NCI-H345 treated with DMSO at 0.1 percent for 48 hours (cell line): ENCODE data around the gene LGALS9.

Experiments used
- DNase-seq: peaks from one replicate; lab custom pipeline; 2025; ENCODE audit not compliant: unreplicated experiment; lab: John Stamatoyannopoulos, UW

LGALS9 gene

DNA sequence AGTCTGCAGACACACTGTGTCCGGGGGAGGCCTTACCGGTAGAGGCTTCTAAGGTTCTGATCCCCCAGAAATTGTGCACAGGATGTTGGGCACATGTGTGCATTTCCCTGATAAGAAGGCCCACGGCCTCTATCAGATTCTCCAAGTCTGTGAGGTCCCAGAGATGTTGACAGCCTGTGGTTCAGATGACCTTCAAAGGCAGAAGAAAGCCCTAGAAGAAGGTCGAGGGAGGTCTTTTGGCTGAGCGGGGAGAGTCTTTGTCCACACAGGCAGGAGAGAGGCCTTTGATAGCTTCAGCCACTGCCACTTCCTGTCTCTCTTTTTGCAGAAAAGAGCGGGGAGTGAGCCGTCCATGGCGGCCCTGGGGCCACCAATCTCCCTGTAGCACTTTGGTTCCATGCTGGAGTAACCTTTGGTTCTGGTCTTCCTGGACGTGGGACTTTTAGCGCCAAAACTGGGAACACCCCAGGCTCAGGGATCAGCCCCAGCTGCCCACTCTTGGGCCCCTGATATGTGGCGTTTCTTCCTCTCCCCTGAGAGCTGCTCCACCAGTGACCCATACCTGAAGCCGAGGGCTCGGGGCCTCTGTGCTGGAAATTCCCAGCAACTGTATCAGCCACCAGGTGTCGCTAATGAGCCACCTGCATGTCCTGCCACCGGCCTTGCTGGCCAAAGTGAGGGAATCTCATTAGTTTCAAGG lies 28.1 kb upstream of the LGALS9 start:
- DNase-seq, result peak; percentile 27

DNA sequence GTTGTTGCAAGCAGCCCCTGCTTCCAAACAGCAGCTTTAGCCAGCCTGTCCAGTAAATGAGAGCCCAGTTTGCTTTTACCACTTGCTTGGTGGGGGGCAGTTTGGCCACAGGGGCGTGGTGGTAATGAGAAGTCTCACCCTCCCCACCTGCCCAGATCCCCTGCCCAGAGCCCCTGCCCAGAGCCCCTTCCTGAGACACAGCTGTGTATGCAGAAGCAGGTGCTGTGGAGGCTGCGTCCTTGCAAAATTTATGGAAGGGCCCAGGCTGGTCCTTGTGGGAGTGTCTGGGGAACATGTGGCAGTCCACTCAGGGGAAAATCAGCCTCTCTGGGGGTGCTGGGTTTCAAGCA lies 27.6 kb upstream of the LGALS9 start:
- no peak for DNase-seq

DNA sequence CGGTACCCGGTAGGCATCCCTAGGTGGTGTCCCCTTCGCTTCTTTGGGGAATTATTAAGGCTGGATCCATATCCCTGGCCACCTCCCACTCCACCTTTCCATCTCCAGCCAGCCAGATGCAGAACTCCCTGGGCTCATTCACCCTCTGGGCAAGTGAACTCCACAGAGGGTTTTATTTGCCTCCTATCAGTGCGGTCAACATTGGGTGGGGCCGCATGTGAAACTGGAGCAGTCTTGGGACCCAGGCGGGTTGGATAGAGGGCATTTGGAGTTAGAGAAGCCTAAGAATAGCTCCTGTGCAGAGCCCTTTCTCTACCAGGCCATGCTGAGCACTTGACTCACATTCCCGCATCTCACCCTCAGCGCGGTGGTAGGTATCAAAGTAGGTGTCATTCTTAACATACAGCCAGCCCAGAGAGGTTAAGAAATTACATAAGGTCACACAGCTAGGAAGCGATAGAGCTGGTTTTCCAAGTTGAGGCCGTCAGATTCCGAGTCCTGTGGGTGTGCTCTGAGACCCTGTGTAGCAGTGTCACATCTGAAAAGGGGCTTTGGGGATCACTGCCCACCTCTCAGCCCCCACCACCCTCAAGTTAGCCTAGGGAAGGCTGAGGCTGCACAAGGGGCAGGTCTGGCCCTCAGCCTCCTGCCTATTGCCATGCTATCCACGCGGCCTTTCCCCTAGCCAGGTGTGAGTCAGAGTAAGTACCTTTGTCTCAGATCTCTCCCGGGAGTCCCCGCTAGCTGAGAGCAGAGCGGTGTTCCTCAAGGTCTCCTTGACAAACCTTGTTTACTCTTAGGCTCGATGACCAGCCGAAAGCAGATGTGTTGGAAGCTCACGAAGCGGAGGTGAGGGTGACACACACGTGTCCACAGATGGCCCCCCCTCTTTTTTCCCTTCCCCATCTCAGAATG lies 26.9 kb upstream of the LGALS9 start:
- no peak for DNase-seq

DNA sequence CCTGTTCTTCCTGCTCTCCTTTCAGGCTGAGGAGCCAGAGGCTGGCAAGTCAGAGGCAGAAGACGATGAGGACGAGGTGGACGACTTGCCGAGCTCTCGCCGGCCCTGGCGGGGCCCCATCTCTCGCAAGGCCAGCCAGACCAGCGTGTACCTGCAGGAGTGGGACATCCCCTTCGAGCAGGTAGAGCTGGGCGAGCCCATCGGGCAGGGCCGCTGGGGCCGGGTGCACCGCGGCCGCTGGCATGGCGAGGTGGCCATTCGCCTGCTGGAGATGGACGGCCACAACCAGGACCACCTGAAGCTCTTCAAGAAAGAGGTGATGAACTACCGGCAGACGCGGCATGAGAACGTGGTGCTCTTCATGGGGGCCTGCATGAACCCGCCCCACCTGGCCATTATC lies 25.6 kb upstream of the LGALS9 start:
- DNase-seq, result no peak

DNA sequence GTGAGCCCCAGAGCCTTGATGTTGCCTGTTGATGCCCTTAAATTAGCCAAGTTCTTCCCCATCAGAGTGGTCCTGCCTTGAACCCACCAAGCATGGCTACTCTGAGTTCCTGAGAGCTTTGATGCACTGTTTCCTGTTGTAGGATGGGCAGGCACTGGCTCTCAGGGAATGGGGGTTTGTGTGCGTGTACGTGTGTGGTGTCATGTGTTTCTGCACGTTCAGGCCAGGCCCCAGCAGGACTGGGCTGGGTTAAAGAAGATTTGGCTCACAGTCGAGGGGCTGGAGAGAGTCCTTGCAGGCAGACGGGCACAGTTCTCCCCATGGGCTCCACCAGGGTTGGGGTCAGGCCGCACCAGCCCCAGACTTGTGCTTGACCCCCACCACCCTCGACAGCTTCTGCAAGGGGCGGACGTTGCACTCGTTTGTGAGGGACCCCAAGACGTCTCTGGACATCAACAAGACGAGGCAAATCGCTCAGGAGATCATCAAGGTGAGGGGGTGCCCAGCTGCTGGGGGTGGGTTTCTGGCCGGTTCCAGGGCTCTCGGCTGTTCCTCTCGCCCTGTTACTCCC lies 23.4 kb upstream of the LGALS9 start:
- no peak for DNase-seq

DNA sequence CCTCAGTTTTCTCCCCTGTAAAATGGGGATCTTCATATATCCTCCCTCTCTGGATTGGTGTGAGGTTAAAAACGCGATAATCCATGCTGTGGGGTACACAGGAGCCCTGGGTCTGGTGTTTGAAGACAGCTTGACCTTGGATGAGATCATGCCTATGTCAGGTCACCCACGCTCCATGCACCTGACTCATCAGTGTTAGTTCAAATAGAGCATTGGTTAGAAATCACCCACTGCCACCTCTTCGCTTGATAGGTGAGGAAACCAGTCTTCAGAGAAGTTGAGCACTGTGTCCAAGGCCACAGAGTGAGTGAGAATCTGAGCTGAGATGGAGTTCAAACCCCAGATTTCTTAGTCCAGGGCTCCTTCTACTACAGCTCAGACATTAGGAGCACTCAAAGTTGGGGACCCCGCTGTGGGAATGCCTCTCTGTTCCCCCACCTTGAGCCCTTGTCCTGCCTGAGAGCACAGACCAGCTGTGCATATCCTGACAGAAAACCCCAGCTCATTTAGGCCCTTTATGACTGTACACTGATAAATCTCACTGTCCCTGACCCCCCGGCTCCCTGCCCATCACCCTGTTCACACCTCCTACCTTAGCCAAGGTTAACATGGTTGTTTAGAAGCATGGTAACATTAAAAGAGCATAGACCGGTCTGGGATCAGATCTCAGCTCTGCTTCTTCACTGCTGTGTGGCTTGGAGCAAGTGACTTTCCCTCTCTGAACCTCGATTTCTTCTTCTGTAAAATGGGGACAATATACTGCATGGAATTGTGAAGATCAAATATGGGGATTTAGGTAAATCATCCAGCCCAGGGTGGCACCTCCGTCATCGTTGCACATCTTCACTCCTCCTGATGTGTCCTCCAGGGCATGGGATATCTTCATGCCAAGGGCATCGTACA lies 22.4 kb upstream of the LGALS9 start:
- no peak for DNase-seq

DNA sequence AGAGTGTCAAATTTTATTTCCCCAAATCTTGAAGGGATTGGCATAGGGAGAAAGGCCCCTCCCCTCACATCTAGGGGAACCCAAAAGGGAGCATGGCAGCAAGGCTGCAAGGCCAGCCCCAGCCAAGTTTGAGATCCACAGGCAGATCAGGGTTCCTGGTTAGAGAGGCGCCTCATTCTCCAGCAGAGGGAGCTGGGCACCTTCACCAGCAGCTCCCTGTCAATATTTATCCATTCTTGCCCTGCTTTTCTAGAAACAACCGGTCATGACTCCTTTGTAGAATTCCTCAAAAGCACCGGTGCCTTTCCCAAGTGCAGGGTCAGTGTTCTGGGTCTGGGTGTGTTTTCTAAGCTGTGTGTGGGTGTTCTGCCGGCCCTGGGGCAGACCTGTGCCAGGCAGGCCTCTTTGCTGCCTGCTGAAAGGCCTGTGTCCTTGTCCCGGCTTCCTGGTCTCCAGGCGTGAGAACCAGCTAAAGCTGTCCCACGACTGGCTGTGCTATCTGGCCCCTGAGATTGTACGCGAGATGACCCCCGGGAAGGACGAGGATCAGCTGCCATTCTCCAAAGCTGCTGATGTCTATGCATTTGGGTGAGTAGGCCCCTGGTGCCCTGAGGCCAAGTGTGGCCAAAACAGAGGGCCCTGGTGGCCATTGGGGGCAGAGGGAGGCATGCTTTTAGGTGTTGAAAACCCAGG lies 21.2 kb upstream of the LGALS9 start:
- DNase-seq, result no peak

DNA sequence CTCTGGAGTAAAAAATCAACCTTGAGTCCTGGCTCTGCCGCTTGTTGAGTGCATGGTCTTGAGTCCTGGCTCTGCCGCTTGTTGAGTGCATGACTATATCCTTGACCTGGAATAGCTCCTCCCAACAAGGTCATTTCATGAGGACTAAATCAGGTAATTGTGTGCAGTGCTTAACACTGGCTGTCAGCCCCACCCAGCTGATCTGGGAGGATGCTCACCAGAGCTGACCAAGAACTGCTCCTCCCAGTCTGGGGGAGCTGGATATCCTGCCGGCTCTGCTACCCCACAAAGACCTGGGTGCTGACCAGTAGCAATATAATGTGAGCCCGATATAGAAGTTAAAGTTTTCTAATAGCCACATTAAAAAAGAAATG lies 20.7 kb upstream of the LGALS9 start:
- no peak for DNase-seq

DNA sequence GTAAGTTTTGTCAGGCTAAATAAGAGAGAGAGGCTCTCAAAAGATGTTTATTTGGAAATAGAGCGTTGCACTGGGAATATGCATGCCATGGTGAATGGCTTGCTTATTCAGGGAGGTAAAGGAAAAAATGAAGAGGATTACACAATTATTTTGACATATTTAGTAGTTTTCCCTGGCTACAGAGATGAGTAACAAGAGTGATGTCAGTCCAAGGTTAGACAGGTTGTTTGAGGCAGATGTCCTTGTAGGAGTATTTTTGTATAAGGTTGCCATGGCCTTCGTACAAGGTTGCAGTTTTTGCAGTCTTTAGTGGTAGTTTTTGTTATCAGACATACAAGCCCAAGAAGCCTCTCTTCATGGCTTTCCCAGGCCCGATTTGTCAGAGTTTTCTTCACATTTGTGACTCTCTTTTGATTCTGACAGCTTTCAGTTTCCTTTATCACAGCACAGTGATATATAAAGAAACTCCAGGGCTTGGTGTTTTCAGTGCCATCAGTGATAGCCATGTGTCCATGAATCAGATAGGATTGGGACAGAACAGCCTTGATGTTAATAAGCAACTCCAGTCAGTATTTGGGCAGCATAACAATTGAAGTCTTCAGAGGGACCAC lies 18.7 kb upstream of the LGALS9 start:
- no peak for DNase-seq

DNA sequence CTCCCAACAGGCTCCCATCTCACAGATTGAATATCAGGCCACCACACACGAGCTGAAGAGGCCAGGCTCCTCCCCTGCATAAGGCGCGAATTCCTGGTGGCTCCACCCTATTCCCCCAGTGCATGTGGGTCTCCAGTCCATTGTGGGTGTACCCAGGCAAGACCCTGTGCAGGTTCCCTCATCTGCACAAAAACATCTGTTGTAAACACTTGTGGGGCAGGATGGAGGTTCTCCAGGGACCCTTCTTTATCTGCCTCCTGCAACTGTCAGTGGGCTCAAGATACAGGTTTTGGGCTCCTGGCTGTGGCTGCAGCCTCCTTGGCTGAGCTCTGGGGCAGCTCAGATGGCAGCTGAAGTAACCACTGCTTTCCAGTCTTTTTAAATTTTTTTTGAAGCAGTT lies 17.6 kb upstream of the LGALS9 start:
- no peak for DNase-seq

DNA sequence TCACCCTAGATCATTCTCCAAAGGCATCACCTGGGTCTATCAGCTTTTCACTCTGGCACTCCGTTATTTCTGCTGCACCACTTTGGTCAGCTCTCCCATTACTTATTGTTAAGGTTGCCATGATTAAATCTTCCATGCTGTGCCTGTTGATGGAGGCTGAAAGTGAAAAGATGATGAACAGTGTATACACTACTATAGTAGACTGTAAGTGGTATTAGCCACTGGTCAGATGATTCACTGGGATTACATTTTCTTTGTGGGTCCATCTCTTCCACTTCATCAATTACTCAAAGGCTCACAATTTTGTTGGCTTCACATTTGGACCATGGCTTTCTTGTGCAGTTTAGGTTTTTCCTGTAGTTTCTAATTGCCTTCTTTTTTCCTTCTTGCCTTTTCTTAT lies 15.9 kb upstream of the LGALS9 start:
- DNase-seq, result no peak

DNA sequence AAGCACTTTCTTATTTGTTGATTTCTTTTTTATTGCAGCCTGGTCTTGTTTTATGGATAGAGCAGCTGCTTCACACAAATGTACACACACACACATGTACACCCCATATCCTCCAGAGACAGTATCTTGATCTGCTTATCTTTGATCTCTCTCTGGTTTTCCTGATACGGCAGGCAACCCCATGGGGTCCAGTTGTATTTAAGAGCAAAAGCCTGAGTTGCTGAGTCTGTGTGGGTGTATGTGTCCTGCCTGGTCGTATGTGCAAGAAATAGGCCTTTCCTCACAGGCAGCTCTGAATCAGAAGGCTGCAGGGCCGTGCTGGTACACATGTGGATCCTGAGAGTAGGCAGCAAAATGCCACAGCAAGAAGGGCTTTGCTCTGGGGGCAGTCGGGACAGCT lies 14.6 kb upstream of the LGALS9 start:
- no peak for DNase-seq

DNA sequence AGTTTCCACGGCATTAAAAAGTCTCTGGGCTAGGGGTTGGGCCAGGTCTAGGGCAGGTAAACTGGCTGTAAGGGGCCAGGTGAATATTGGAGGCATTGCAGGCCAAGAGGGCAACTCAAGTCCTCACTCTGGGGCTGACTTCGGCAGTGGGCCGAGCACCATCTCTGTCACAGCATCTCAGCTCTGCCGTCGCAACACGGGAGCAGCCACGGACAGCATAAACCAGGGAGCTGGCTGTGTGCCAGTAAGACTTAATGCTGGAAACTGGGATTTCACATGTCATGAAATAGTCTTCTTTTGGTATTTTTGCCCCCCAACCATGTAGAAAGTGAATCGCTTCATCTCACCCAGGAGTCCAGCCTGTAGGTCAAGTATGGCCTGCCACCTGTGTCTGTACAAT lies 12.6 kb upstream of the LGALS9 start:
- DNase-seq, result no peak

DNA sequence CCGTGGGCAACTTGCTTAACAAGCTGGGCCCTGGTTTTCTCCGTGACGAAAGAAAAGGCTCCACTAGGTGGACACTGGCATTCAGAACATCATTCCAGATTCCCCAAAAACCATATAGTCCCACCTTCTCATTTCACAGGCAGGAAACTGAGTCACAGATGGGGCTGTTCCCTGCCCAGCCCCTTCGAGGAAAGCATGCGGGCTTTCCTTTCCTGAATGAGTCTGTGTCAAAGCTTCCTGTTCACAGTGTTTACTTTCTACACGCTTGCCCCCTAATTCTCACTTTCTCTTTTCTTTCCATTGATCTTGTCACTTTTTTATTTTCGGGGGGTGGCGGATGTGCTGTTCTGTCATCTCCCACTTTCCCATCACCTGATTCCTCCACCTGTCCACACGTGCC lies 10.3 kb upstream of the LGALS9 start:
- DNase-seq, result no peak

DNA sequence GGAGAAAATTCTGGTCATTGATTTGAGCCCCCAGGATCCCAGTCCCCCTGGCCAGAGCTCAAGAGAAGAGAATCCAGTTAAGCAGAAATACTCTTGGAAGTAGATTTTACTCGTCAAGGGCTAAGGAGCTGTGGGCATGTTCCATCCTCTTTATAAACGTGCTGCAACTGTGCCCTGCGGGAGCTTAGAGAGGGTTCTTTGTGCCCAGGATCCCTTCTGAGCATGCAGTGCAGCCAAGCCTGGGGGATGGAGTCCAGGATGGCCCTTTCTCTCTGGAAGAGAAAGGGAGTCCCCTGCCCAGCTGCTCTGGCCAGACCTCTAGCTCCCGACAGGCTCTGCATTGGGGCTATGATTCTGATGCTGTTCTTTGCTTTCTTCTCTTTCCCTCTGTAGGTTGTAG lies 9.5 kb upstream of the LGALS9 start:
- DNase-seq, result no peak

DNA sequence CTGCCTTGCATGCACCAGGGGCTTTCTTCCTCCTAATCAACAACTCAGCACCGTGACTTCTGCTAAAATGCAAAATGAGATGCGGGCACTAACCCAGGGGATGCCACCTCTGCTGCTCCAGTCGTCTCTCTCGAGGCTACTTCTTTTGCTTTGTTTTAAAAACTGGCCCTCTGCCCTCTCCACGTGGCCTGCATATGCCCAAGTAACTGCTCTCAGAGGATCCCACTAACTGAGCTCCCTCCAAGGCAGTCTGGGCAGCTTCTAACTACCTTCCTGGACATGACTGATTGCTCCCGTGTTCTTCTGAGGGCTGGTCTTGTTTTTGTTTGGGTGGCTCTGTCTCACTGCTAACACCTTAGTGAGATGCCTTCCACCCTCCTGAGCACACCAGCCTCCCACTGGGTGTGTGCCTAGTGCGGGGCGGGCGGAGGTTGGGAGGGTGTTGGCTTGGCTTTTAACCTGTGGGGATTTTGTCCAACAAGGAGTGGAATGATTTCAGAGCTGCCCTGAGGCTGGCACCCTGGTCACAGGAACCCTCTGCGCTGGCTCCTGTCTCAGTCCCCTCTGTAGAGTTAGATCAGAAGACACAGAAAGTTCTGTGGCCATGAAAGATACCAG lies 8.9 kb upstream of the LGALS9 start:
- no peak for DNase-seq

DNA sequence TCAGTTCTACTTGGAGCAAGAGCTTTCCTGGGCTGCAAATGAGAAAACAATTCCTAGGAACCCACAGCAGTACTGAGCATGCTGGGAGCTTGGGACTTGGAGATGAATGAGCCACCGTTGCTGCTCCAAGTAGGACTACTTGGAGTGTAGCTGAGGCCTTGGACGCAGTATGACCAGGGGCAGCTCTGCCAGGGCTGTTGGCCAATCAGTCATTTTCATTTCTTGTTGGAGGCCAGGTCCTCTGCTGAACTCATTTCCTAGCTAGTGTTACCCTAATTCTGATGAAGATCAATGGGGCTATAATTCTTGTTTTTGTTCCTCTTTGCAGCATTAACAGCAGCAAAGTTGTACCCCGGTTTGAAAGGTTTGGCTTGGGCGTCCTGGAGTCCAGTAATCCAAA lies 8.0 kb upstream of the LGALS9 start:
- DNase-seq, result no peak

DNA sequence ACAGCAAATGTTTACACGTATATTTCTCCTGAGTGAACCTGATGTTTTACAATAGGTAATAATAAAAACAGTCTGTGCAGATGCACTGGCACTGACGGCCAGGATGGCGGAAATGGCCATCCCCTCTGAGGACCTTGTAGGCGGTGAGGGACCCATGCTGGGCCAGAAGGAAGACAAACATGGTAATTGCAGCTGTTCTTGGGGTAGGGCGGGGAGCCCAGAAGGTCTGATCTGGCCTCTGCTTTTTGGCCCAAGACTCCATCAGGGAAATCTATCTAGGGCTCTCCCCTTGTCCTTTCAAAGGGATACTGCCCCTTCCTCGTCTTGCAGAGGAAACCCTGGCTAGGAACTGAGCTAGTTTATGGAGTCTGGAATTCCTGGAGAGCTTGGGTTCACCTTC lies 7.4 kb upstream of the LGALS9 start:
- no peak for DNase-seq

DNA sequence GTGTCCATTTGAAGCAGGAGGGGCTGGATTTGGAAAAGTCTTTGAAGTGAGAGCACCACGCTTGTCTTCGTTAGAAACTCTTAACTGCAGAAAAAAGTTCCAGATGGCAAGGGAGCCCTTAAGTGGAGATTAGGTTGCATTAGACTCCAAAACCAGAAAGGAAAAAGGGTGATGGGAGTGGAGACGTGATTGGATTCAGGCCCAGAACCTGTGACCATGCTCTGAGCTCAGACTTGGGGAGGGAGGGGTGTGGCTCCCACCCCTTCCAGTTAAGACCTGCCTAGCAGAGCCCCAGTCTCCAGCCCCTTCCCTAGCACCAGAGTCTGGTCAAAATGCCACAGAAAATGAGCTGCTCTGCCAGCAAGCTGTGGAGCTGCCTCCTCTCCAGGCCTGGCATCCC lies 6.4 kb upstream of the LGALS9 start:
- no peak for DNase-seq

DNA sequence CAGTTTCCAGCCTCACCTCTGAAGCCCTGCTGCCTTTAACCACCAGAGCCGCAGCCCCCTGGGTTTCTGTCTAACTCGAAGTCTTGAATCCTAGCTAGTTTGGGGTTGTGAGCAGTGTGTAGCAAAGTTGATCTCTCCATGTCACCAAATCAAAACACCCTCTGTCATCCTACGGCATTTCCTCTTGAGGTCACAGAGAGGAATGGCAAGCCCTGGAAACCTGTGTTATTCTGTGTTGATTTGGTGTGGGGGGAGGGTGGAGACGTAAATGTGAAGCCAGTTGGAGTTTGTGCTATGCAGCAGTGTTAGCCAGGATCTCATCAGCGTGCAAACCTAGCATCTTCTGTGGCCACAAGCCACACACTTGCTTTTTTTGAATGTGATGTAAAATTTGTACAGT lies 5.1 kb upstream of the LGALS9 start:
- DNase-seq, result no peak
